ENCODE data around the gene GFOD2.

GFOD2 gene

DNA sequence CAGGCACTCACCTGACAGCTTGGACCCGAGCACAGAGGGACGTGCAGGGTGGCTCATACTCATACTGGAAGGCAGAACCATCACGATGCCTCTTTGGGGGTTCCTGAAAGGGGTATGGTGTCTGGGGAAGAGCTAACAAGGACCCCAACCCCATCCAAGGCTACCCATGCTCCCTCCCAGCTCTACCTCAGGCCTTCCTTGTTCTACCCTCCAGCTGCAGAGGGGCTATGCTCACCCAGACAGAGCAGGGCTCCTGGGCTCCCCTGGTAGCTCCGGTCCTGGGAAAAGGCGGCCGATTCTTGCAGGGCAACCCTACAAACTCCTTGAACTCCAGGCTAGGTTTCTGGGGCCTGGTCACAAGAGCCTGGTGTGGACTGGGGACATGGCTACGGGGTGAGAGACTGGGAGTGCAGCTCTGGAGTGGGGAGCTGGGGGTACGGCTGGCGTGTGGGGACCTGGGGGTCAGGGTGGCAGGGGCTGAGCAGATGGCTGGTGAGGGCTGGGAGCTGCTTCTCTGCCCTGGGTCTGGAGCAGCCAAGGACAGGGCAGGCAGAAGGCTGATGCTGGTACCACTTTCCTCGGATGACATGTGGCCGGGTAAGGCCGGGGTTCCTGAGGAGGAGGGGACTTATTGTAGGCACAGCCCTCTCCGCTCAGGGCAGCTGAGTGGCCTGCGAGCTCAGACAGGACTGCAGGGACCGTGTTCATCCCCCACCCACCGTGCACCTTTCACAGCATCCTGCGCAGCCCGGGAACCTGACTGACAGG lies 61.2 kb downstream of the GFOD2 start:
- DNase-seq (ENCODE audit: low read depth), result no peak

DNA sequence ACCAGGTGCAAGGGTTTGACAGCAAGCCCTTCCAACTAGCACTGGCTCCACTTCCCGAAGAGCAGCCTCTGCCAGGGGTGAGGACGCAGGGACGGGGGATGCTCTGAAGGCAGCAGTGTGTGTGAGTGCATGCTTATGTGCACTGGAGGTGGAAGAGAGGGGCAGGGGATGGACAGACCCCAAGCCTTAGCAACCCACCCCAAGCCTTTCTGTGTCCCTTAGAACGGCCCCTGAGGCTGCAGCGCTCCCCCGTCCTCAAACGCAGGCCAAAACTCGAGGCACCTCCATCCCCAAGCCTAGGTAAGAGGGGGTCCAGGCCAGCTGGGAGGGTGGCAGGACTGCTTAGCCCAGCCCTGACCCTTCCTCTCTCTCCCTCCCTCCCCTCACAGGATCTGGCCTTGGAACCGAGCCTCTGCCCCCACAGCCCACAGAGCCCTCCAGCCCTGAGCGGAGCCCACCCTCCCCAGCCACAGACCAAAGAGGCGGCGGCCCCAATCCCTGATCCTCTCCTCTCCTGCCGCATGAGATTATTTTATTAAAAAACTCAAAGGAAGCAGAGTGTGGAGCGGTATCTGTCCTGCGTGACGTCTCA lies 62.0 kb downstream of the GFOD2 start:
- DNase-seq (ENCODE audit: low read depth), result no peak

DNA sequence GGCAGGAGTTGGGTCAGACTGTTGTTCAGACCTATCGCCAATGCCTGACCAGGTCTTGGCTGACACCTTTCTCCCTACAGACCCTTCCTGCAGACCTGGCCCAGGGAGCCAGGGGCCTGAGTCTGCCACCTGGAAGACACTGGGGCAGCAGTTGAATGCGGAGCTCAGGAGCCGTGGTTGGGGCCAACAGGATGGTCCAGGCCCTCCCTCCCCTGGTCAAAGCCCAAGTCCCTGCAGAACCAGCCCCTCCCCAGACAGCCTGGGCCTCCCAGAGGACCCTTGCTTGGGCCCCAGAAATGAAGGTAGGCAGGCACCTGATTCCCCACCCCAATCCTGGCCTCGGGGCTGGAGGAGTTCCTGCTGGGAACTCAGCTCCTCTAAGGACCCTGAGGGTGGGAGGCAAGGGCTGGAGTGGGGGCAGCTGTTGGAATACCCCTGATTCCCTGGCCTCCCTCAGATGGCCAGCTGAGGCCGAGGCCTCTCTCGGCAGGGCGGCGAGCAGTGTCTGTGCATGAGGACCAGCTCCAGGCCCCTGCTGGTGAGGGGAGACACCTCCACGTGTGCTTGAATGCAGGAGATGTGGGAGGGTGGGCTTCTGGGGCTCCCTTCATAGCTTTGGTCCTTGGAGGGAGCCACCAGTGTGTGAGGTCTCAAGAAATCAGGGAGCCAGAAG lies 62.6 kb downstream of the GFOD2 start:
- DNase-seq (ENCODE audit: low read depth), result no peak

- DNase-seq (ENCODE audit: low read depth), result no peak
Measured at GRCh38 chr16:67655363-67655762, 63.8 kb downstream of the GFOD2 start.

DNA sequence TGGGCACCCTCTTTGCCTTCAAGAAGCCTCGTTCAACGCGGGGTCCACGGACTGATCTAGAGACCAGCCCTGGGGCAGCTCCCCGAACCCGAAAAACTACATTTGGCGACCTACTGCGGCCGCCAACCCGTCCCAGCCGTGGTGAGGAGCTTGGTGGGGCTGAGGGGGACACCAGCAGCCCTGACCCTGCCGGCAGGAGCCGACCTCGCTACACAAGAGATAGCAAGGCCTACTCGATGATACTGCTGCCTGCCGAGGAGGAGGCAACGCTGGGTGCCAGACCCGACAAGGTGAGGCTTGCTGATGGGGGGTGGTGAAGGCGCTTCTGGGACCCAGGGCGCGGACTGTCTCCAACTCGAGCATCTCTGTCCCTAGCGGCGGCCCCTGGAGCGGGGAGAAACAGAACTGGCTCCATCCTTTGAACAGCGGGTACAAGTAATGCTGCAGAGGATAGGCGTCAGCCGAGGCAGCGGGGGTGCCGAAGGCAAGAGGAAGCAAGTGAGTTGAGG lies 64.7 kb downstream of the GFOD2 start:
- DNase-seq (ENCODE audit: low read depth), result no peak

- DNase-seq (ENCODE audit: low read depth), result no peak
Measured at GRCh38 chr16:67653789-67654402, 65.2 kb downstream of the GFOD2 start.

- DNase-seq (ENCODE audit: low read depth), result no peak
Measured at GRCh38 chr16:67653128-67653788, 65.9 kb downstream of the GFOD2 start.

- DNase-seq (ENCODE audit: low read depth), result no peak
Measured at GRCh38 chr16:67652578-67653127, 66.5 kb downstream of the GFOD2 start.

GRCh38 chr16:67651847-67652246 lies 67.3 kb downstream of the GFOD2 start:
- DNase-seq (ENCODE audit: low read depth), result no peak

- no peak for DNase-seq (ENCODE audit: low read depth)
Measured at GRCh38 chr16:67651039-67651438, 68.1 kb downstream of the GFOD2 start.

GRCh38 chr16:67650023-67650422 lies 69.1 kb downstream of the GFOD2 start:
- no peak for DNase-seq (ENCODE audit: low read depth)

- no peak for DNase-seq (ENCODE audit: low read depth)
Measured at GRCh38 chr16:67649494-67649931, 69.6 kb downstream of the GFOD2 start.

DNA sequence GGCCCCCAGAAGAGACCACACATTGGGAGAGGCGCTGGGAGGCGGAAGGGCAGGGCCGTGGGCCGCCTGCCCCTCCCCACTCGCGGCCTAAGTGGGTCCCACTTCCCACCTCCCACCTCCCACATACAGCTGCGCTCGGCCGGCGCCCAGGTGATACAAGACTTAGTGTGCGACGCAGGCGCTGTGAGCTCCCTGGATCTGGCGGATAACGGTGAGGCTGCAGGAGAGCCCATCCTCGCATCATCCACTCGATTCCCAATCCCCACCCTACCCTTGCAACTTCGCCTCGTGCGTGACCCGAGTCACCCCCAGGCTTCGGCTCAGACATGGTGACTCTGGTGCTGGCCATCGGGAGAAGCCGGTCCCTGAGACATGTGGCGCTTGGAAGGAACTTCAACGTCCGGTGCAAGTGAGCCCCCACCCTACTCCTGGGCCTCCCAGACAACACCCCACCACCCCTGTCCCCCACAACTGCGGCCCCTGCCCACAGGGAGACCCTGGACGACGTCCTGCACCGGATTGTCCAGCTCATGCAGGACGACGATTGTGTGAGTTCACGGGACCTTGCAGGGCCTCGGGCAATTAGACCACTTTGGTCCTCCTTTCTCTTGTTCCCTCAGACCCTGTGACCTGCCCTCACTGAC lies 70.2 kb downstream of the GFOD2 start:
- DNase-seq (ENCODE audit: low read depth), result no peak

- no peak for DNase-seq (ENCODE audit: low read depth)
Measured at GRCh38 chr16:67648088-67648763, 70.9 kb downstream of the GFOD2 start.

DNA sequence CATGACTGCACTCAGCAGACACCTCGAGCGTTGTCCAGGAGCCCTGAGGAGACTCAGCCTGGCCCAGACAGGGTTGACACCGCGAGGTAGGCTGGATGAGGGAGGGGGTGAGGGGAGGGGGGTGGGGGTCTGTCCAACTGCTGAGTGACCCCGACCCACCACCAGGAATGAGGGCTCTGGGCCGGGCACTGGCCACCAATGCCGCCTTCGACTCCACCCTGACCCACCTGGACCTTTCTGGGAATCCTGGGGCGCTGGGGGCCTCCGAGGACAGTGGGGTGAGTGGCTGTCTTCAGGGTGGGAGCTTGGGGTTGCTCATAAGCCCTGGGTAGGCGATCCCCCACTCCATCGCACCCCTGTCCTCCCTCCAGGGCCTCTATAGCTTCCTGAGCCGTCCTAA lies 71.4 kb downstream of the GFOD2 start:
- no peak for DNase-seq (ENCODE audit: low read depth)

DNA sequence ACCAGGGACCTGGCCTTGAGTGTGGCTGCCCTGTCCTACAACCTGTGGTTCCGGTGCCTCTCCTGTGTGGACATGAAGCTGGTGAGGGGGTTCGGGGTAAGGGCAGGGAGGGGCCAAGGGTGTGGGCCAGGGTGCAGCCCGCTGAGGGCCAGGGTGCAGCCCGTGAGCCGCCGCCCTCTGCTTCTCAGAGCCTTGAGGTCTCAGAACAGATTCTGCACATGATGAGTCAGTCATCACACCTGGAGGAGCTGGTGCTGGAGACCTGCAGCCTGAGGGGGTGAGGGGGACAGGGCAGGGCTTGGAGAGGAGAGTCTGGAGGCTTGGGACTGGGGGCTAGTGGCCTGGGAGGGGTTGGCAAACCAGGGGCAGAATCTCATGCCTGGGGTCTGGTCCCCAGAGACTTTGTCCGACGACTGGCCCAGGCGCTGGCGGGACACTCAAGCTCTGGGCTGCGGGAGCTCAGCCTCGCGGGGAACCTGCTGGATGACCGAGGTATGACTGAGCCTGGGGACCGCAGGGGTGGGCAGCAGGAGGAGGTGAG lies 71.9 kb downstream of the GFOD2 start:
- DNase-seq (ENCODE audit: low read depth), result no peak

GRCh38 chr16:67645397-67646121 lies 73.6 kb downstream of the GFOD2 start:
- no peak for DNase-seq (ENCODE audit: low read depth)

GRCh38 chr16:67644038-67644437 lies 75.1 kb downstream of the GFOD2 start:
- no peak for DNase-seq (ENCODE audit: low read depth)
